ENCODE results near the gene MSANTD3.
"Not testable (repeated sequence)": the region's sequence is repeated elsewhere in the genome, so short reads cannot be mapped to it uniquely, and the experiment has no call there.

MSANTD3 gene, protein sequence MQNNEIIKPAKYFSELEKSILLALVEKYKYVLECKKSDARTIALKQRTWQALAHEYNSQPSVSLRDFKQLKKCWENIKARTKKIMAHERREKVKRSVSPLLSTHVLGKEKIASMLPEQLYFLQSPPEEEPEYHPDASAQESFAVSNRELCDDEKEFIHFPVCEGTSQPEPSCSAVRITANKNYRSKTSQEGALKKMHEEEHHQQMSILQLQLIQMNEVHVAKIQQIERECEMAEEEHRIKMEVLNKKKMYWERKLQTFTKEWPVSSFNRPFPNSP

DNA sequence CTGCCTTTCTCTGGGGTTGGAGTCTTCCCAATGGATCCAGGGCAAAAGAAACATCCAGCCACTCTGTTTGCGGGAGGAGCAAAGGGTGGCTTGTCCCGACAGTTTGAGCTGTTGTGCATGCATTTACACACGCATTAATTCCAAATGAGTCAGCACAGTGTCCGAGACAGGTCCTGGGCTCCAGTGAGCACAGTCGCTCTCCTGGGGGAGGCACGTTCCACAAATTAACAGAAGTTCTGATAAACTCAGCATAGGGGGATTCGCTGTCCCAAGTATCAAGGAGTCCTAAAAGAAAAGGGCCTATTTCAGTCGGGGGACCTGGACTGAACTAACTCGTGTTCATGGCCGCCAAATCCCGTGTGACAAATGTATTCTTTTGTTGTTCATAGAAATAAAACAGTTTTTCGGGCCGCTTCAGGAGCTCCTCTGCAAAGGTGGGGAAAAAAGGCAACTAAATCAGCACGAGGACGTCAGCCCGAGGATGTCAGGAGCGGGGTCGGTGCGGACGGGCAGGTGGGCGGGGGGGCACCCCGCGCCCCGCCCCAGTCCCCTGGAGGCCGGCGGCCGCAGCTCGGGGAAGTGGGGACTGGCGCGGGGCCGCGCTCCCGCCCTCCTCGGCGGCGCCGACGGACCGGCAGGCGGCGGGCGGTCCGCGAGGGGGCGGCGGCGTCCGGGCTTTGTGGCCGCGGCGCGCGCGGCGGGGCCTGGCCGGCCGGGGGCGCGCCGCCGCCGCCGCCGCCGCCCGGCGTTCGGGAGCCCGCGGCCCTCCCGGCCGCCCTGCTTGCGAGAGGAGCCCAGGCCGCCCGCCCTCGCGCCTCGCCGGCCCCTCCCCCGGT lies at the start of gene MSANTD3:
TSS of gene MSANTD3 (plus strand) at position 614 of the 836 bp plus-strand sequence. CDS start 14,796 bp downstream, outside the sequence.
- DNase-seq, result peak; percentile 65

DNA sequence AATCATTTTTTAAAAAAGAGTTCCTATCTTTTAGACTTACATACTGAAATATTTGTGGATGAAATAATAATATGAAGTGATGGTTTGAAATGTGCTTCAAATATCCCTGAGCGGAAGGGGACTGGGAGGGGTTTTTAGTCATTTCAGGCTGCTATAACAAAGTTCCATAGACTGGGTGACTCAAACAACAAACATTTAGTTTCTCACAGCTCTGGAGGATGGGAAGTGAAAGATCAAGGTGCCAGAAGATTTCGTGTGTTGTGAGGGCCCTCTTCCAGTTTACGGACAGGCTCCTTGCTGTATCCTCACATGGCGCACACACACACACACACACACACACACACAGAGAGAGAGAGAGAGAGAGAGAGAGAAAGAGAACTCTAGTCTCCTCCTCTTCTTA lies 47.1 kb upstream of the MSANTD3 start:
- no peak for DNase-seq

DNA sequence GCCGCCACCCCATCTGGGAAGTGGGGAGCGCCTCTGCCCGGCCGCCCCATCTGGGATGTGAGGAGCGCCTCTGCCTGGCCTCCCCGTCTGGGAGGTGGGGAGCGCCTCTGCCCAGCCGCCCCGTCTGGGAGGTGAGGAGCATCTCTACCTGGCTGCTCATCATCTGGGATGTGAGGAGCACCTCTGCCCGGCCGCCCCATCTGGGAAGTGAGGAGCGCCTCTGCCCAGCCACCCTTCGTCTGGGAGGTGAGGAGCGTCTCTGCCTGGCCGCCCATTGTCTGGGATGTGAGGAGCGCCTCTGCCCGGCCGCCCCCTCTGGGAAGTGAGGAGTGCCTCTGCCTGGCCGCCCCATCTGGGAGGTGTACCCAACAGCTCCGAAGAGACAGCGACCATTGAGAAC lies 34.0 kb upstream of the MSANTD3 start:
- DNase-seq, result not testable (repeated sequence)

DNA sequence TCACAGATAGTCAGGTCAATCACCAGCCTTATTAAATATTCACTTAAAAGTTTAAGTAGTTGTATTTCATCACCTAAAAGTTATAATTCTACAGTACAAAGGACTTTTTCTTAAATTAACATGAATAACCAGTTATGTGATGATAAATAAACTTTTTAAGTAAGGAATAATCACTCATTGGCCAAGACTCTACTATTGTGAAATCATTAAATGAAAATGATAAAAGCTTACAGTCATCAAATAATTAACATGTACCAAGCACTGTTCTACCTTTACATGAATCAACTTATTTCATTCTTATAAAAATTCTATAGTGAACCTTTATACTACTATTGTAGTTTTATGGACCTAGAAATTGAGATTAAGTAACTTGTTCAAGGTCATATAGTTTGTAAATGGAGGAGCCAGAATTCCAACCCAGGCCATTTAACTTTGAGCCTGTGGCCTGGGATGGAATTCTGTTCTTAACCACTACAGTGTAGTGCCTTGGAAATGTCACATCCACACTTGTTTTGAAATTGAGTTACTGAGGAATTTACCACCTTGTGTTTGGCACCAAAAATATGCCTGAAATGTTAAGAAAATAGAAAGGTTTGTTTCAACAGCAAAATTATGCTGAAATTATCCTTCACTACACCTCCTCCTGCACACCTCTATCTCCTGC lies 32.8 kb upstream of the MSANTD3 start:
- no peak for DNase-seq

DNA sequence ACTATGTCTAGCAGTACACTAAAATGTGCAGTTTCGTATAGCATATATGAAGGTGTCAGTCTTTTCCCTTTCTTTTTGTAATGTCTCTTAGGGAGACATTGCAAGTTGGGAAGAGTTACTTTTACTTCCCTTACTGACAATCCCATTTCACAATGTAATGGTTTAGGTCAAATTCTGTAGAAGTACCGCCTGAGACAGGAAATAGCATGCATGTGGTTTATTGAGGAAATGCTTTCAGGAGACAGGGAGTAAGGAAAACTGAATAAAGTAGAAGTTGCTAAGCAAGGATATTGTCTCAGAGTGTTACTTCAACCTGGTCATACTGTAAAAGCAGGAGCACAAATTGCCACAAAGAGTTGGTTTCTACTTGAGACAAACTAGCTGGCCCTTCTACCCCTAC lies 32.1 kb upstream of the MSANTD3 start:
- no peak for DNase-seq

DNA sequence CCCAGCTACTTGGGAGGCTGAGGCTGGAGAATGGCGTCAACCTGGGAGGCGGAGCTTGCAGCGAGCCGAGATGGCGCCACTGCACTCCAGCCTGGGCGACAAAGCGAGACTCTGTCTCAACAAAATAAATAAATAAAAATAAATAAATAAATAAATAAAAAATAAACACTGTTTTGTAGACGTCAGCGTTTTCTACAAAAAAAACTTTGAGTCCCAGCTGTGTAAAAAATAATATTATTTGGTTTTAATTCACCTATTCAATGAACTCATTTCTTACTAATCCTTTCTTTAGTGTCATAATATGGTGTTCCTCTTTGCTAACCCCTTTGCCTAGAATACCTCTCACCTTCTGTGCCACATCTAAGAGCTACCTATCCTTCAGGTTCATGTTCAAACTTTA lies 30.2 kb upstream of the MSANTD3 start:
- no peak for DNase-seq

DNA sequence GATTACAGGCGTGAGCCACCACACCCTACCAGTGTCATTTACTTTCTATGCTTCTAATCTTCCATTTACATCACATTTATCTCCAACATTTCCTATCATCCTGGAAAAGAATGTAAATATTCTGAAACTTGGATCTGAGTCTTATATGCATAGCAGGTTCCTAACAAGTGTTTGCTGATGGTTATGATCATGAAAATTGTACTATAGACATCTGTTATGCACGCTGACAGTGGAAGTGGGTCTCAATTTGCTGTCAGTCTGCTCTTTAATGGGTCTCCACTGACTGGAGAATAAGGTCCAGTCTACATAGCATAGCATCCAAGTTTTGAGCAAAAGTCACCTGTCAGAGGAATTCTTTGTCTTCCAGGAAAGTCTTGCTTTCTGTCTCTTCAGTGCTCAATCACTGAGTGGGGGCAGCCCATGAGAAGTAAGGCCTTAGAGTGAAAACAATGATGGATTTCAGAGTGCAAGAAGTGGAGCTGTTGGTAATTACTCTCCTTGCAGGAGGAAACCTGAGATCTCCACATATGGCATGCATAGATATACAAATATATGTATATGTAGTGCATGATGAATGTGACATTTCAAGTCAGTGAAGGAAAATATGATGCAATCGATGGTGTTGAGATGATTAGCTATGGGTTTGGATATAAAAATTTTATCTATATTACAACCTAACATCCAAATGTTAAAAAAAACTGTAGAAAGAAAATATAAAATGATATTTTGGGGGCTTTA lies 29.2 kb upstream of the MSANTD3 start:
- DNase-seq, result no peak

DNA sequence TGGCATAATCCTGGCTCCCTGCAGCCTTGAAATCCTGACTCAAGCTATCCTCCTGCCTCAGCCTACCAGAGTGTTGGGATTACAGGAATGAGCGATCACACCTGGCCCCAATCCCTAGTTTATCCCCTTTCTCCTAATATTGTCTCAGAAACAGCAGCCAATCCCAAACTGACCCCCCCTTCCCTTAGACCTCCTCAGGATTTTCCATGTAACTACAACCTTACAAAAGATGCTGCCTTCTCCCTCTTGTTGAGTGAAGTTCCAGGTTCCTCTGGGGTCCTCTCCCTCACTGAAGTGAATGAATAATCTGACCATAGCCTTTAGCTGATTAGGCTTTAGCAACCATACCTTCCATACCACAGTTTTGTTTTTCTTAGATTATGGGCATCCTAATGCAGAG lies 25.9 kb upstream of the MSANTD3 start:
- DNase-seq, result no peak

DNA sequence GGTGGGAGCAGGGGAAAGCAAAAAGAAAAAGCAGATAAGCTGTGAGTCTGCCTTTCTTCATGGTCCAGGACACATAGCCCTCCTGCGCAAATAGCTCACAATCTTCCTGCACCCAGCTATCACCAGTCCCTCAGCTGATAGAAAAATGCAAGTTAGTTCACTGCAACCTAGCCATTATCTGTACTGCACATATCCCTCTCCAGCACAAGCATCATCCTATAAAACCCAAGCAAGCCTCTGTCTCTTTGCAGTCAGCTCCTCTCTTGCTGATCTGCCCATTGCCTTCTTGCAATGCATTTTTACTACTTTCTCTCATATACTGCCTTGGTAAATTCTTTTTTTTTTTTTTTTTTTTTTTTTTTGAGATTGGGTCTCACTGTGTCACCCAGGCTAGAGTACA lies 20.0 kb upstream of the MSANTD3 start:
- DNase-seq, result no peak

DNA sequence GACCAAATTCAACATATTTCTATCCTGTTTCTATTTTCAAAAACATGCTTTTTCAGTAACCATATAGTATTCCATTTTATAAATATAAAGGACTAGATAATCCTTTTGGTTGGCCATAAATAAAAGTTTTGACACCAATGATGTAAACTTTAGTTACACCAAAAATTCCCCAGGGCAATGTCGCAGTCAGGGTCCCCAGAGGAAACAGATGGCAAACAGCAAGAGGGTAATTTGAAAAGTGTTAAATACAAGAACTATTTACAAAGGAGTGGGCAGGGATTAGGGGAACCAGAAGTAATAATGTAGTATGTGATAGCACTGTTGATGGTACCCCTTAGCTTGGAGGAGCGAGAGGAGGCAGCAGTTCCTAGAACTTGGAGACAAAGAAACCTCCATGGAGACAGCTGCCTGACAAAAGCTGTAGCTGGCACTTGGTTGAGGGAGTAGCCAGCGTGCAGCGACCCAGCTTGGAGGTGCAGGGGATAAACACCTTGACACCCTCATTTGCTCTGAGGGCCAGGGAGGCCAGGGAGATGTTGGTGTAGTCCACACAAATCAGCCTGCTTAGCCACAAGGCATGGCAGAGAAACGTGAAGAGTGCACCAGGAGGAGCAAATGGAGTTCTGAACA lies 18.3 kb upstream of the MSANTD3 start:
- no peak for DNase-seq

DNA sequence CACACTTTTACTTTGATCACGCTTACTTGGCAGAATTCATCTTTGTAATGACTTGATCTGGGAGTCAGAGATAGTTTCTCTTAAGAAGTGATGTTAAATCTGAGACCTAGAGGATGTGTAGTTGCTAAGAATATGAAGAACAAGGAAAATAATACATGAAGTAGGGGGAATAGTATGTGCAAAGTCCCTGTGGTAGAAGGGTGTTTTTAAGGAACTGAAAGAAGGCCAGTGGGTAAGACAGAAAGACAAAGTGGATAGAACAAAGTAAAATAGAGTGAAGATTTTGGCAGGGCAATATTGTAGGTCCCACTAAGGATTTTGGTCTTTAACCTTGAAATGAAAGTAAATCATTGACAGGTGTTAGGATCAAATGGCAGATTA lies 17.8 kb upstream of the MSANTD3 start:
- DNase-seq, result no peak

DNA sequence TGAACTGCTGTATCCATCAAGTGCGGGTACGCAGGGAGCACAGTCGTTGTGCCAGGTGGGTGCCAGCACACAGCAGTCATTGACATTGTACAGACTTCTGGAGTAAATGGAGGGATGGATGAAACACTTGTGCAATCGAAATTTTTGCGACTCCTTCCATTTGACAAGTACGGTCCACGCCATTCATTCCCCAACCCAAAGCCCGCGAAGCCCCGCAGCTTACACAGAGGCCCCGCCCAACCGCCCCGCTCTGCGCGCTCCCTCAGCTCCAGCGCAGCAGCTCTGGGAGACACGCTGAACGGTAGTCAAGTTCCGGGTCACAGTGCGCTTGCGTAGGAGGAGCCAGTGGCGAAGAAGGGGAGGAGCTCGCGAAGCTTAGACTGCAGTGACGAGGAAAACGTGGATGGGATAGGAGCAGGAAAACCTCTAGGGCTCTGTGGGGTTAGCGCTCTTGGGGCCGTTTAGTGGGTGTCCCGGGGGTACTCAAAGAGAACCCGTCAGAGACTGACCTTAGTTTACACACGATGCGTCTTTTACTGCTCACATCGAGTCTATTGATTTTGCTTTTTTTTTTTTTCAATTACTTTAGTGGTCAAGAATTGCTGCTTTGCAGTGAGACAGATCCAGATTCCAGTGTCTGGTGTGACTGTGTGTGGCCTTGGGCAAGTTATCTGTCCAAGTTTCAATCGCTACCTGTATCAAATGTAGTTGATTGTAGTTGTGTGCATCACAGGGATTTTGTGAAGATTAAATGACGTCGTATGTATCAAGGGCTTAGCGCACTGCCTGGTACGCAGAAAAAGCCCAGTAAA lies 15.3 kb upstream of the MSANTD3 start:
- DNase-seq, result peak; percentile 94

DNA sequence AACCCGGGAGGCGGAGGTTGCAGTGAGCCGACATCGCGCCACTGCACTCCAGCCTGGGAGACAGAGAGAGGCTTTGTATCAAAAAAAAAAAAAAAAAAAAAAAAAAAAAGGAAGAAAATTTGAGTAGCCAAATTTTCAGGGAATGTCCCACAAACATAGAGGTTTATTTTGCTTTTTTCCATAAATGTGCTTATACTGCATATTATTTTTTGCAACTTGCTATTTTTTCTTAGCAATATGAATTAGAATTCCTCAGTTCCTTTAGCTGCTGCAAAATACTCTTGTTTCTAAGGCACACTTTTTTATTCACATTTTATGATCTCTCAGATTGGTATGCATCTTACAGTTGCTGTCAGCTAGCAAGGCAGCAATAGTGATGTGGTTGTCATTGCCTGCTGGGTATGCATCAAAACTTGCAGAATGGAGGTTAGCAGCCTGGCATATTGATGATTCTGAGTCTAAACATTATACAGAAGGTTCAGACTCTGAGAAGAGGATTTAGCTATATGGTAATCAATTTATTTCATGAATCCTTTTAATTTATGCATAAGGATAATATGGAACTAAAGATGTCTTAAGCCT lies 13.0 kb upstream of the MSANTD3 start:
- no peak for DNase-seq

DNA sequence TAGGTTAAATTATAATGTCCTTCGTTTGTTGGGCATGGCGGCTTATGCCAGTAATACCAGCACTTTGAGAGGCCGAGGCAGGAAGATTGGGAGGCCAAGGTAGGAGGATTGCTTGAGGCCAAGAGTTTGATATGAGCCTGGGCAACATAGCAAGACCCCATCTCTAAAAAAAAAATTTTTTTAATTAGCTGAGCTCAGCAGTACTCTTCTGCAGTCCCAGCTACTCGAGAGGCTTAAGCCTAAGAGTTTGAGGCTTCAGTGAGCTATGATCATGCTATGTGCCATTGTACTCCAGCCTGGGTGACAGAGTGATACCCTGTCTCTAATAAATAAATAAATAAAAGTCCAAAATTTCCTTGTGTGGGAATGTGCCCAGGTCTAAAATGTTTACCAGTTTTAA lies 9.1 kb upstream of the MSANTD3 start:
- DNase-seq, result no peak

DNA sequence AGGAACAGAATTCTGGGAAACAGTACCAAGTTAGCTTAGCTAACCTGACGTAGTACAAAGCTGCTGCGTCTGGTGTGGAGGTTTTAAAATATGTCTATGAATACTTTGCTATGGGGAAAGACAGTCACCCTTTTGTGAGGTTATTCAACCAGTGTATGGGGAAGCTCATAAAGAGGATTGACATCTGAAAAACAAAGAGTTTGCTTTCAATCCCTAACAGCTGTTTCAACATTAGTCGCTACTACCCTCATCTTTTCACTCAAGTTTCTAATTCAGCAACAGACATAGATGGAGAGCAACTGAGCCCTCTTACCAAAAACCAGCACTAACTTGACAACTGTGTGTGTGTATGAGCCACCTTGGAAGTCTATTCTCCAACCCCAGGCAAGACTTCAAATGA lies 7.8 kb upstream of the MSANTD3 start:
- DNase-seq, result no peak

DNA sequence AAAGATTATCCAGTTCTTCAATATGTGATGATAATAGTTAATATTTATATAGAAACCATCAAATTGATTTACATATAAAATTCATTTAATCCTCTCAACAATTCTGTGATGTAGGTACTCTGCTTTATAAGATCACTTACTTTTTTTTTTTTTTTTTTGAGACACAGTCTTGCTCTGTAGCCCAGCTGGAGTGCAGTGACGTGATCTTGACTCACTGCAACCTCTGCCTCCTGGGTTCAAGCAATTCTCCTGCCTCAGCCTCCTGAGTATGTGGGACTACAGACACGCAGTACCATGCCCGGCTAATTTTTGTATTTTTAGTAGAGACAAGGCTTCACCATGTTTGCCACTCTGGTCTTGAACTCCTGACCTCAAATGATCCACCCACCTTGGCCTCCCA lies 5.8 kb upstream of the MSANTD3 start:
- not testable (repeated sequence) for DNase-seq

DNA sequence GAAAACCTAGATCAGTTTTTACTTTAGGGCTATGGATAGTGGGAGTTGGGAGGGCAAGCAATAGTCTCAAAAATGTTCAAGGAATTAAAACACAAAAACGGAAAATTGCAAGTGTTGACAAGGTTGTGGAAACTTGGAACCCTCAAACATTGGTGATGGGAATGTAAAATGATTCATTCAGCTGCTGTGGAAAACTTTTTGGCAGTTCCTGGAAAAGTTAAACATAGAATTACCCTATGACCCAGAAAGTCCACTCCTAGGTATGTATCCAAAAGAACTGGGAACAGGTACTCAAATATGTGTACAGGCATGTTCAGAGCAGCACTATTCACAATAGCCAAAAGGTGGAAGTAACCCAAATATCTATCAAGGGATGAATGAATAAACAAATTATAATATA lies 1.2 kb upstream of the MSANTD3 start:
- DNase-seq, result no peak

DNA sequence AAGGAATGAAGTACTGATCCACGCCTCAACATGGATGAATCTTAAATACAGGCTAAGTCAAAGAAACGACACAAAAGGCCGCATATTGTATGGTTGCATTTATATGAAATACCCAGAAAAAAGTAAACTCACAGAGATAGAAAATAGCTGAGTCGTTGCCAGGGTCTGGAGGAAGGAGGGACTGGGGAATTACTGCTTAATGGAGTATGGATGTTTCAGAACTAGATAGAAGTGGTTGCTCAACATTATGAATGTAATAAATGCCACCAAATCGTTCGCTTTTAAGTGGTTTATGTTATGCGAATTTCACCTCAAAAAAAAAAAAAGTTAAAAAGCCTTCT lies 784 bp upstream of the MSANTD3 start:
- DNase-seq, result no peak

DNA sequence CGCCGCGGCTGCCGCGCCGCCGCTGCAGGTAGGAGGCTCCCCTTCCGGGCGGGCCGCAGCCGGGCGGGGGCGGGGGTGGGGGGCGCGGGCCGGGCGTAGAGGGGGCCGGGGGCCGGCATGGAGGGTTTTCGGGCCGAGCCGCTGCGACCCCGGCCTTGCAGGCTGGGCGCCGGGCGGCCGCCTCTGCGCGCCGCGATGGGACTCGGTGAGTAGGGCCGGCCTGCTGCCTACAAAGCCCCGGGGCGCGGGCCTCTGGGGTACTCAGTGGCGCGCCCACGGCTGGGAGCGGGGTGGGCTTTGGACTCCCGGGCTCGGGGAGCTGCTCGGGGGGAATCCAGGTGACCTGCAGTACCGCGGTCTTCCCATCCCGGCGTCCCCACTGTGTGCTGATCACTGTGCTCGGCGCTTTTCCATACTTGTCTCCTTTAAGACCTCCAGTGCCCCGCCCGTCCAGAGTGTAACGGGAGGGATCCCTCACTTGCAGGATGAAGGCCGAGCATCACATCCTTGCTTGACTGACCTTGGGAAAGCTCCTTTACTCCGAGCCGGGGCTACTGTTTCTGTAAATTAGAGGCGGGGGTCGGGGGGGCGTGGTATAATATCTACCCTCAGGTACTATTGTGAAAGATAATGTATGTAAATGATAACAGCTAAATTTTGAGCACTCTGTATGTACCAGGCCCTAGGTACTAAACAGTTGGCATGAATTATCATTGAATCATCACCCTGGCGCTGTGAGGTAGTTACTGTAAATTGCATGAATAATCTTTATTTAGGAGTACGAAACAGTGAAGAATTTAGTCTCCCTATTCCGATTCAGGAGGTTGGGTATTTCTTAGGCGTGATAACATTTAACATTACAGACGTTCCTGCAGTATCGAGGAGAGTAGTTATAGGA lies 672 bp downstream of the MSANTD3 start:
- DNase-seq, result peak; percentile 47

DNA sequence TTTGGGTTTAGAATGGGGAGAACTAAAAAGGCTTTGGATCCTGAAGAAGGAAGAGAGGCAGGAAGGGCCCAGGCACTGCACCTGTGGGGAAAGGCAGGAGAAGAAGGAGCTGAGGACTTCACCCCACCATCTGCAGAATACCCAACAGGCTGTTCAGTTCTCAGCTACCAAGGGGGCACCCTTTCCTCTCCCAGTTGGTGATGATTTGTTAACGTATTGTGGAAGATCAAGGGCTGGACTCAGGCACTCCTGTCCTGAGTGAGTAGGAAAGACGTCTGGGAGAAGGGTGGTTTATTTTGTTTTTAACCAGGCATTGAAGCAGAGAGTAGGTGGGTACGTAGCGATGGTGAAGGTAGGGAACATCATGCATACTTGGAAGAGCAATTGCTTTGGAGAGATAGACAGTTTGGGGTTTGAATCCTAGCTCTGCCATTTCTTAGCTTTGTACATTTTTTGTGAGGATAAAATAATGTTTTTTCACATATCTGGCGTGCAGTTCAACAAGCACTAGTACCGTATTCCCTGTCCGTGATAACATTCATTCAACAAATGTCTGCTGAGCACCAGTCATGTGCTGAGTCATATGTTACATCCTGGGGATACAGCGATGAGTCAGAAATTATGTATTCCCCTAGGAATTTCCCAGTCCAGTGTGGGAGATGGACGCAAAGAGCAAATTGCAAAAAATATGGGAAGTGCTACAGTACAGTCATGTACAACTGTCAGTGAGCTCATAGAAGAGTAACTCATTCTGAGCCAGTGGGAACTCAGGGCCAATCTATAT lies 2.1 kb downstream of the MSANTD3 start:
- no peak for DNase-seq
